HG03103 (cell line): ENCODE results near the gene OR7C1.
"Not testable (repeated sequence)": the region's sequence is repeated elsewhere in the genome, so short reads cannot be mapped to it uniquely, and the experiment has no call there.

Experiments used
- ATAC-seq: cut with Tn5 transposase; IDR thresholded peaks from one replicate; pipeline ENCODE4 v1.9.1; 2021; ENCODE audit warnings: low read depth; ENCODE audit not compliant: unreplicated experiment

The OR7C1 gene

GRCh38 chr19:14768001-14768400 is 67.0 kb downstream of the OR7C1 start:
- no peak for ATAC-seq

- ATAC-seq: no peak
Observed at GRCh38 chr19:14767466-14767971, 67.5 kb downstream of the OR7C1 start.

GRCh38 chr19:14765841-14766240 is 69.1 kb downstream of the OR7C1 start:
- ATAC-seq: not testable (repeated sequence)

- ATAC-seq: not testable (repeated sequence)
Observed at GRCh38 chr19:14765403-14765802, 69.6 kb downstream of the OR7C1 start.

- ATAC-seq: no peak
Observed at GRCh38 chr19:14764401-14764800, 70.6 kb downstream of the OR7C1 start.

GRCh38 chr19:14763497-14764145 is 71.4 kb downstream of the OR7C1 start:
- no peak for ATAC-seq

GRCh38 chr19:14762111-14762510 is 72.9 kb downstream of the OR7C1 start:
- ATAC-seq: no peak

GRCh38 chr19:14761607-14762006 is 73.4 kb downstream of the OR7C1 start:
- no peak for ATAC-seq

GRCh38 chr19:14758816-14759215 is 76.2 kb downstream of the OR7C1 start:
- ATAC-seq: no peak

GRCh38 chr19:14748601-14749000 is 86.4 kb downstream of the OR7C1 start:
- no peak for ATAC-seq
